Prostate gland (tissue), 2 donors: ENCODE data around the gene DIAPH2. TPM values are rescaled to one million over a fixed set of nuclear protein-coding genes. Genes with fewer than 3 reads are reported as not detected.

Experiments
- DNase-seq: peaks from one replicate; pipeline ENCODE4 v3.0.0-alpha.2; 2019; ENCODE audit warnings: low spot score
- H3K27ac ChIP-seq, 2 donors: fragments of 200-600 bp; sonication (generic); 2 replicates each; pipeline ENCODE4 v1.5.1; 2017 to 2019
- H3K27me3 ChIP-seq: fragments of 200-600 bp; sonication (generic); replicated peaks from 2 replicates; pipeline ENCODE4 v1.5.1; 2019; ENCODE audit not compliant: insufficient read depth
- H3K36me3 ChIP-seq, 2 donors: fragments of 200-600 bp; sonication (generic); 1 replicate in 1 of 2; 2 replicates in 1 of 2; pipeline versions ENCODE4 v1.5.1 to v1.8.1; 2017 to 2019
- H3K4me1 ChIP-seq: fragments of 200-600 bp; sonication (generic); replicated peaks from 2 replicates; pipeline ENCODE4 v1.5.1; 2019
- H3K4me3 ChIP-seq, 2 donors: fragments of 200-600 bp; sonication (generic); 2 replicates each; pipeline ENCODE4 v1.5.1; 2017 to 2019
- H3K9me3 ChIP-seq: fragments of 200-600 bp; sonication (generic); 2 replicates; pipeline ENCODE4 v1.5.1; 2017
- CTCF ChIP-seq, 4 experiments: fragments of 200-600 bp in 2 of 4; fragments of 450-650 bp in 2 of 4; sonication (generic) in 2 of 4; IDR thresholded peaks; 1 replicate in 3 of 4; 2 replicates in 1 of 4; pipeline ENCODE4 v1.5.1; 2016 to 2019; ENCODE audit warnings: antibody characterized with exemption in 4 of 4, mild to moderate bottlenecking in 2 of 4, moderate library complexity in 2 of 4
- POLR2A ChIP-seq: fragments of 450-650 bp; IDR thresholded peaks from one replicate; pipeline ENCODE4 v1.6.1; 2016; ENCODE audit warnings: antibody characterized with exemption, mild to moderate bottlenecking
- POLR2AphosphoS5 ChIP-seq: sonication (generic); formaldehyde crosslinking; IDR thresholded peaks from one replicate; pipeline ENCODE4 v1.6.1; 2017; ENCODE audit warnings: antibody characterized with exemption
- WGBS: methylation state at CpG from one replicate; pipeline ENCODE4 v1.1.5; 2018; 5-methylcytosine and 5-hydroxymethylcytosine counted together
- intact Hi-C: fragments of 100-400 bp; cut with DNase I; formaldehyde crosslinking; loops from one replicate; pipeline ENCODE4 v1.14.2; 2022
- total RNA-seq, 2 donors: library from RNA; depleted of rRNA; stranded (reverse); fragments of >200 nt; gene quantifications; one replicate each; pipeline ENCODE4 v1.1.0, GENCODE V29; 2016

DIAPH2 gene
- total RNA-seq, 2 donors from 2014 or later = 8.1 to 44.8 TPM

- no peaks in the 10 kb centered on the region for H3K4me1 ChIP-seq
- TF ChIP-seq CTCF (IDR thresholded peaks at IDR 0.05) (no peak), POLR2AphosphoS5 (no peak), POLR2A (no peak)
- WGBS = 99% methylated on average over 3 of the region's 3 CpGs
These were observed 299.9 kb downstream of the DIAPH2 start for GRCh38 chrX:96984538-96984937.

GRCh38 chrX:96985046-96985445, 300.4 kb downstream of the DIAPH2 start:
- intact Hi-C loops = no loop called here
- no peak for TF ChIP-seq CTCF (IDR thresholded peaks at IDR 0.05)
- TF ChIP-seq POLR2AphosphoS5 = no peak
- DNase-seq = no peak
- H3K36me3 ChIP-seq = no peaks in the 10 kb centered on the region
- no peak overlapping the region for H3K27ac ChIP-seq
- 77% methylated on average over 2 of the region's 2 CpGs for WGBS
- no peaks in the 10 kb centered on the region for H3K9me3 ChIP-seq
- no peaks in the 10 kb centered on the region for H3K4me1 ChIP-seq
- no peak overlapping the region for H3K4me3 ChIP-seq
- H3K27me3 ChIP-seq = no peaks in the 10 kb centered on the region

More at GRCh38 chrX:96984538-96984937, 299.9 kb downstream of the DIAPH2 start:
- no peak overlapping the region for H3K4me3 ChIP-seq
- DNase-seq = no peak
- no peaks in the 10 kb centered on the region for H3K9me3 ChIP-seq
- H3K27ac ChIP-seq = no peak overlapping the region
- no peaks in the 10 kb centered on the region for H3K27me3 ChIP-seq
- no peaks in the 10 kb centered on the region for H3K36me3 ChIP-seq
- intact Hi-C loops = no loop called here

DNA sequence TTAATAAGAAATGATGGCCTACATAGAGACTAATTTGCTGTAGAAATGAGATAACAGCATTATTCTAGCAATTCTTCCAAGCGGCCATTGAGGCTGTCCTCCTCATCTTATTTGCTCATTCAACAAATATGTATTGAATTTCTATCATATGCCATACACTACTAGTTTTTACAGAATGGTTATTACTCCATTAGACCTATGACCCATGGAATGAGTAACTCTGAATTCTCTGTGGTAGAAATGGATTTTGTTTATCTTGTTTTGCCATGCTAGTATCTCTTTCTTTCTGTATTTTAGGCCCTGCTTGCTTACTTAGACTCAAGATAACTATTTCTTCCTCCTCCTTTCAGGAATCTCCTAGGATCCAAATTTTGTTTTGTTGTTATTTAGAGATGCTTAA, 302.6 kb downstream of the DIAPH2 start:
- H3K4me3 ChIP-seq = no peak overlapping the region
- no peak for TF ChIP-seq CTCF (IDR thresholded peaks at IDR 0.05)
- TF ChIP-seq POLR2A = no peak
- TF ChIP-seq POLR2AphosphoS5 = no peak
- WGBS = 100% methylated on average over 1 of the region's 1 CpG
- H3K36me3 ChIP-seq = no peaks in the 10 kb centered on the region
- H3K27me3 ChIP-seq = no peaks in the 10 kb centered on the region
- no peak for DNase-seq
- no peak overlapping the region for H3K27ac ChIP-seq
- no peaks in the 10 kb centered on the region for H3K9me3 ChIP-seq
- H3K4me1 ChIP-seq = no peaks in the 10 kb centered on the region
- intact Hi-C loops = no loop called here

- H3K4me3 ChIP-seq = no peak overlapping the region
- DNase-seq = no peak
- no peaks in the 10 kb centered on the region for H3K9me3 ChIP-seq
- intact Hi-C loops = no loop called here
- no peaks in the 10 kb centered on the region for H3K27me3 ChIP-seq
- H3K36me3 ChIP-seq = no peaks in the 10 kb centered on the region
- no peaks in the 10 kb centered on the region for H3K4me1 ChIP-seq
- WGBS = 89% methylated on average over 4 of the region's 5 CpGs
- no peak overlapping the region for H3K27ac ChIP-seq
- TF ChIP-seq POLR2A (no peak), CTCF (IDR thresholded peaks at IDR 0.05) (no peak), POLR2AphosphoS5 (no peak)
These were observed 305.4 kb downstream of the DIAPH2 start for GRCh38 chrX:96989830-96990571.

GRCh38 chrX:96994093-96994492, 309.5 kb downstream of the DIAPH2 start:
- no peaks in the 10 kb centered on the region for H3K27me3 ChIP-seq
- H3K27ac ChIP-seq = no peak overlapping the region
- no peak for DNase-seq
- TF ChIP-seq CTCF (IDR thresholded peaks at IDR 0.05) (no peak), POLR2A (no peak), POLR2AphosphoS5 (no peak)
- H3K4me1 ChIP-seq = no peaks in the 10 kb centered on the region
- no peaks in the 10 kb centered on the region for H3K36me3 ChIP-seq
- no peak overlapping the region for H3K4me3 ChIP-seq
- intact Hi-C loops = no loop called here
- H3K9me3 ChIP-seq = no peaks in the 10 kb centered on the region
- WGBS = 78% methylated on average over 2 of the region's 2 CpGs
